H9 (cell line): ENCODE measurements around the gene TMC4. TPM values are rescaled to one million over a fixed set of nuclear protein-coding genes. Genes with fewer than 3 reads are reported as not detected.
A peak's percentile ranks its signal among the peaks of the same experiment; 100 is the strongest.

Source experiments
- DNase-seq: peaks from one replicate; pipeline ENCODE4 v3.0.0-alpha.2; 2017
- H2AFZ ChIP-seq: one replicate; pipeline ENCODE4 v1.6.1; 2013; ENCODE audit warnings: mild to moderate bottlenecking, low read length, control low read depth, moderate library complexity
- H2AK5ac ChIP-seq: 2 replicates; pipeline ENCODE4 v1.6.1; 2013; ENCODE audit warnings: low read length, control low read depth, mixed read lengths; ENCODE audit not compliant: insufficient read length
- H2BK120ac ChIP-seq: one replicate; pipeline ENCODE4 v1.6.1; 2013; ENCODE audit warnings: low read depth, mild to moderate bottlenecking, low read length, control low read depth, inconsistent platforms; ENCODE audit not compliant: poor library complexity, severe bottlenecking
- H2BK12ac ChIP-seq: 2 replicates; pipeline ENCODE4 v1.6.1; 2013; ENCODE audit warnings: low read length, control low read depth, mixed read lengths, low read depth; ENCODE audit not compliant: insufficient read length
- H2BK15ac ChIP-seq: 2 replicates; pipeline ENCODE4 v1.6.1; 2013; ENCODE audit warnings: low read depth, low read length, control low read depth
- H2BK20ac ChIP-seq: one replicate; pipeline ENCODE4 v1.6.1; 2013; ENCODE audit warnings: low read depth, mild to moderate bottlenecking, low read length, control low read depth, inconsistent platforms; ENCODE audit not compliant: poor library complexity, severe bottlenecking
- H2BK5ac ChIP-seq: 2 replicates; pipeline ENCODE4 v1.6.1; 2013; ENCODE audit warnings: low read length, control low read depth, mixed read lengths; ENCODE audit not compliant: insufficient read length
- H3K14ac ChIP-seq: 2 replicates; pipeline ENCODE4 v1.6.1; 2013; ENCODE audit warnings: low read length, control low read depth; ENCODE audit not compliant: insufficient read depth
- H3K18ac ChIP-seq: 2 replicates; pipeline ENCODE4 v1.6.1; 2013; ENCODE audit warnings: low read depth, mild to moderate bottlenecking, mixed read lengths, low read length, control low read depth; ENCODE audit not compliant: insufficient read length
- H3K23ac ChIP-seq: 2 replicates; pipeline ENCODE4 v1.6.1; 2013; ENCODE audit warnings: low read length, control low read depth, mixed read lengths, low read depth; ENCODE audit not compliant: insufficient read length
- H3K23me2 ChIP-seq: 2 replicates; pipeline ENCODE4 v1.6.1; 2013; ENCODE audit warnings: low read depth, mild to moderate bottlenecking, mixed read lengths, low read length, control low read depth; ENCODE audit not compliant: insufficient read length, poor library complexity, severe bottlenecking
- H3K27ac ChIP-seq: 2 replicates; pipeline ENCODE4 v1.5.1; 2013; ENCODE audit warnings: low read length, control low read depth, mixed read lengths, low read depth; ENCODE audit not compliant: insufficient read length
- H3K27me3 ChIP-seq: 2 replicates; pipeline ENCODE4 v1.6.1; 2013; ENCODE audit warnings: low read length, control low read depth, inconsistent platforms; ENCODE audit not compliant: insufficient read depth
- H3K4ac ChIP-seq: 2 replicates; pipeline ENCODE4 v1.6.1; 2013; ENCODE audit warnings: low read depth, mild to moderate bottlenecking, control low read depth, inconsistent platforms, low read length, moderate library complexity
- H3K4me1 ChIP-seq: 2 replicates; pipeline ENCODE4 v1.6.1; 2013; ENCODE audit warnings: low read length, control low read depth, inconsistent platforms; ENCODE audit not compliant: insufficient read depth
- H3K4me2 ChIP-seq: 2 replicates; pipeline ENCODE4 v1.6.1; 2013; ENCODE audit warnings: low read length, control low read depth, mixed read lengths; ENCODE audit not compliant: insufficient read length, insufficient read depth
- H3K56ac ChIP-seq: 2 replicates; pipeline ENCODE4 v1.6.1; 2013; ENCODE audit warnings: low read depth, mild to moderate bottlenecking, mixed read lengths, low read length, control low read depth; ENCODE audit not compliant: insufficient read length
- H3K79me1 ChIP-seq: 2 replicates; pipeline ENCODE4 v1.6.1; 2013; ENCODE audit warnings: low read depth, mild to moderate bottlenecking, moderate library complexity, low read length, control low read depth, inconsistent platforms; ENCODE audit not compliant: insufficient read depth, poor library complexity, severe bottlenecking
- H3K79me2 ChIP-seq: 2 replicates; pipeline ENCODE4 v1.6.1; 2013; ENCODE audit warnings: low read length, control low read depth, inconsistent platforms; ENCODE audit not compliant: insufficient read depth
- H3K9ac ChIP-seq: 2 replicates; pipeline ENCODE4 v1.6.1; 2013; ENCODE audit warnings: low read length, control low read depth, mixed read lengths; ENCODE audit not compliant: insufficient read length; ENCODE audit errors: extremely low read depth
- H3K9me3 ChIP-seq: one replicate; pipeline ENCODE4 v1.6.1; 2013; ENCODE audit warnings: low read depth, low read length, inconsistent platforms; ENCODE audit not compliant: control insufficient read depth
- H3T11ph ChIP-seq: one replicate; pipeline ENCODE4 v1.6.1; 2013; ENCODE audit warnings: mild to moderate bottlenecking, low read length, control low read depth, inconsistent platforms
- H4K20me1 ChIP-seq: one replicate; pipeline ENCODE4 v1.6.1; 2013; ENCODE audit not compliant: control insufficient read depth, insufficient read length, insufficient read depth
- H4K5ac ChIP-seq: 2 replicates; pipeline ENCODE4 v1.6.1; 2013; ENCODE audit warnings: low read depth, mild to moderate bottlenecking, mixed read lengths, low read length, control low read depth; ENCODE audit not compliant: insufficient read length
- H4K8ac ChIP-seq: replicated peaks from 2 replicates; pipeline ENCODE4 v1.6.1; 2013; ENCODE audit warnings: low read length, control low read depth, mixed read lengths, low read depth; ENCODE audit not compliant: insufficient read length
- H4K91ac ChIP-seq: 2 replicates; pipeline ENCODE4 v1.6.1; 2013; ENCODE audit warnings: low read depth, mild to moderate bottlenecking, moderate library complexity, mixed read lengths, low read length, control low read depth; ENCODE audit not compliant: insufficient read length
- H3K27ac Mint-ChIP-seq, 3 experiments: 2 replicates in 2 of 3; 3 replicates in 1 of 3; pipeline ENCODE4 v1.8.0; 2020 to 2021; ENCODE audit warnings: mixed read lengths in 3 of 3, mild to moderate bottlenecking in 1 of 3, moderate library complexity in 1 of 3
- H3K27me3 Mint-ChIP-seq: 2 replicates; pipeline ENCODE4 v1.8.0; 2021; ENCODE audit warnings: low read depth, mild to moderate bottlenecking, moderate library complexity, mixed read lengths
- H3K36me3 Mint-ChIP-seq, 3 experiments: 2 replicates in 2 of 3; 3 replicates in 1 of 3; pipeline ENCODE4 v1.8.0; 2020 to 2021; ENCODE audit warnings: low read depth in 3 of 3, mixed read lengths in 3 of 3; ENCODE audit not compliant: insufficient read depth in 1 of 3
- H3K4me1 Mint-ChIP-seq, 2 experiments: 2 replicates each; pipeline ENCODE4 v1.8.0; 2020; ENCODE audit warnings: mixed read lengths in 2 of 2
- H3K4me3 Mint-ChIP-seq, 2 experiments: 2 replicates in 1 of 2; 3 replicates in 1 of 2; pipeline ENCODE4 v1.8.0; 2020 to 2021; ENCODE audit warnings: mild to moderate bottlenecking in 2 of 2, mixed read lengths in 2 of 2, moderate library complexity in 1 of 2
- H3K9me3 Mint-ChIP-seq, 2 experiments: 2 replicates in 1 of 2; 3 replicates in 1 of 2; pipeline ENCODE4 v1.8.0; 2020; ENCODE audit warnings: mild to moderate bottlenecking in 2 of 2, mixed read lengths in 2 of 2, moderate library complexity in 1 of 2
- WGBS: extraction: QIAGEN DNeasy Blood & Tissue Kit; methylation state at CpG from one replicate; pipeline ENCODE4 v1.1.7; 2013; ENCODE audit warnings: missing lambda C conversion rate, low lambda C conversion rate, mixed read lengths; ENCODE audit not compliant: insufficient read length; ENCODE audit errors: extremely low coverage; 5-methylcytosine and 5-hydroxymethylcytosine counted together
- total RNA-seq: library from RNA; stranded (reverse); gene quantifications from 2 replicates; pipeline ENCODE4 v1.2.1, GENCODE V29; 2021
- TF ChIP-seq, protein P1 (sequence below): fragments of 200-600 bp; sonication (generic); conservative IDR thresholded peaks from 3 replicates; pipeline ENCODE4 v1.8.0; 2021; ENCODE audit warnings: antibody characterized with exemption, mild to moderate bottlenecking

The TMC4 gene
- total RNA-seq, 1 experiment from 2014 or later = 12.2 TPM

- H3K4me2 ChIP-seq = peak overlapping the region; percentile 28
- peaks cover 13% of the 10 kb centered on the region for H3K23me2 ChIP-seq
- H4K91ac ChIP-seq = no peak overlapping the region
- H2BK20ac ChIP-seq = no peak overlapping the region
- Mint-ChIP-seq H3K9me3 (peaks cover 6% of the 10 kb centered on the region in 2 experiments), H3K36me3 (peaks cover 36 to 52% (median 39%) of the 10 kb centered on the region in 3 experiments), H3K27ac (peak overlapping the region; percentile 57 to 95 (median 91); a peak in 6 of 7 replicates), H3K4me1 (peaks cover 37 to 39% of the 10 kb centered on the region in 2 experiments), H3K4me3 (peak overlapping the region; percentile 80 to 93), H3K27me3 (no peaks in the 10 kb centered on the region; the same call in 1 of the 2 replicates)
- no peak for DNase-seq
- H3K27ac ChIP-seq = no peak overlapping the region
- no peak overlapping the region; the same call in 1 of the 2 replicates for H3K14ac ChIP-seq
- TF ChIP-seq, protein P1, sequence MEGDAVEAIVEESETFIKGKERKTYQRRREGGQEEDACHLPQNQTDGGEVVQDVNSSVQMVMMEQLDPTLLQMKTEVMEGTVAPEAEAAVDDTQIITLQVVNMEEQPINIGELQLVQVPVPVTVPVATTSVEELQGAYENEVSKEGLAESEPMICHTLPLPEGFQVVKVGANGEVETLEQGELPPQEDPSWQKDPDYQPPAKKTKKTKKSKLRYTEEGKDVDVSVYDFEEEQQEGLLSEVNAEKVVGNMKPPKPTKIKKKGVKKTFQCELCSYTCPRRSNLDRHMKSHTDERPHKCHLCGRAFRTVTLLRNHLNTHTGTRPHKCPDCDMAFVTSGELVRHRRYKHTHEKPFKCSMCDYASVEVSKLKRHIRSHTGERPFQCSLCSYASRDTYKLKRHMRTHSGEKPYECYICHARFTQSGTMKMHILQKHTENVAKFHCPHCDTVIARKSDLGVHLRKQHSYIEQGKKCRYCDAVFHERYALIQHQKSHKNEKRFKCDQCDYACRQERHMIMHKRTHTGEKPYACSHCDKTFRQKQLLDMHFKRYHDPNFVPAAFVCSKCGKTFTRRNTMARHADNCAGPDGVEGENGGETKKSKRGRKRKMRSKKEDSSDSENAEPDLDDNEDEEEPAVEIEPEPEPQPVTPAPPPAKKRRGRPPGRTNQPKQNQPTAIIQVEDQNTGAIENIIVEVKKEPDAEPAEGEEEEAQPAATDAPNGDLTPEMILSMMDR = no peak
- no peak overlapping the region for H2BK12ac ChIP-seq
- no CpG with 5 or more reads among the region's 31 CpGs for WGBS
- H2BK5ac ChIP-seq = no peak overlapping the region
- H3K9me3 ChIP-seq = peaks cover under 1% of the 10 kb centered on the region
- H3K18ac ChIP-seq = no peak overlapping the region
- H4K5ac ChIP-seq = no peak overlapping the region
- H3K4ac ChIP-seq = no peak overlapping the region
- H3K23ac ChIP-seq = no peak overlapping the region
- H3K9ac ChIP-seq = no peak overlapping the region
- H3K79me1 ChIP-seq = peaks cover 14% of the 10 kb centered on the region
- H4K20me1 ChIP-seq = peaks cover under 1% of the 10 kb centered on the region
- no peak overlapping the region for H4K8ac ChIP-seq
- no peak overlapping the region for H2BK120ac ChIP-seq
- H3K56ac ChIP-seq = no peak overlapping the region
- H3K79me2 ChIP-seq = peaks cover 24% of the 10 kb centered on the region; the same call in 1 of the 2 replicates
- no peak overlapping the region for H2AFZ ChIP-seq
- no peak overlapping the region for H3T11ph ChIP-seq
- H2BK15ac ChIP-seq = no peak overlapping the region
- no peak overlapping the region for H2AK5ac ChIP-seq
- H3K27me3 ChIP-seq = no peaks in the 10 kb centered on the region
- H3K4me1 ChIP-seq = no peaks in the 10 kb centered on the region
These were observed 34.3 kb downstream of the TMC4 start for GRCh38 chr19:54138489-54139256.
